GM12873 (cell line): ENCODE data around the gene IQCN.

ENCODE experiments used
- TF ChIP-seq, protein P1 (sequence below): IDR thresholded peaks from 2 replicates; pipeline ENCODE4 v1.5.1; 2012; ENCODE audit warnings: low read depth, mild to moderate bottlenecking, moderate library complexity, low read length, control low read depth; ENCODE audit not compliant: insufficient read depth; ENCODE audit errors: missing control alignments

The IQCN gene

GRCh38 chr19:18262144-18262543, 12.1 kb downstream of the IQCN start:
- TF ChIP-seq, protein P1, sequence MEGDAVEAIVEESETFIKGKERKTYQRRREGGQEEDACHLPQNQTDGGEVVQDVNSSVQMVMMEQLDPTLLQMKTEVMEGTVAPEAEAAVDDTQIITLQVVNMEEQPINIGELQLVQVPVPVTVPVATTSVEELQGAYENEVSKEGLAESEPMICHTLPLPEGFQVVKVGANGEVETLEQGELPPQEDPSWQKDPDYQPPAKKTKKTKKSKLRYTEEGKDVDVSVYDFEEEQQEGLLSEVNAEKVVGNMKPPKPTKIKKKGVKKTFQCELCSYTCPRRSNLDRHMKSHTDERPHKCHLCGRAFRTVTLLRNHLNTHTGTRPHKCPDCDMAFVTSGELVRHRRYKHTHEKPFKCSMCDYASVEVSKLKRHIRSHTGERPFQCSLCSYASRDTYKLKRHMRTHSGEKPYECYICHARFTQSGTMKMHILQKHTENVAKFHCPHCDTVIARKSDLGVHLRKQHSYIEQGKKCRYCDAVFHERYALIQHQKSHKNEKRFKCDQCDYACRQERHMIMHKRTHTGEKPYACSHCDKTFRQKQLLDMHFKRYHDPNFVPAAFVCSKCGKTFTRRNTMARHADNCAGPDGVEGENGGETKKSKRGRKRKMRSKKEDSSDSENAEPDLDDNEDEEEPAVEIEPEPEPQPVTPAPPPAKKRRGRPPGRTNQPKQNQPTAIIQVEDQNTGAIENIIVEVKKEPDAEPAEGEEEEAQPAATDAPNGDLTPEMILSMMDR, result no peak

- TF ChIP-seq, protein P1, result no peak
These were observed 12.8 kb downstream of the IQCN start for GRCh38 chr19:18261474-18261873.

GRCh38 chr19:18259893-18260292, 14.4 kb downstream of the IQCN start:
- TF ChIP-seq, protein P1, result no peak

GRCh38 chr19:18257503-18258470, 16.5 kb downstream of the IQCN start:
- TF ChIP-seq, protein P1, result no peak

- TF ChIP-seq, protein P1, result peak; percentile 35
These were observed 19.4 kb downstream of the IQCN start for GRCh38 chr19:18254546-18255503.

GRCh38 chr19:18253716-18254115, 20.5 kb downstream of the IQCN start:
- TF ChIP-seq, protein P1, result no peak

- TF ChIP-seq, protein P1, result no peak
These were observed 21.1 kb downstream of the IQCN start for GRCh38 chr19:18253130-18253529.
